Bronchial epithelial cell (primary cell): Measurements from ENCODE around the gene FRMD5. TPM values are rescaled to one million over a fixed set of nuclear protein-coding genes. Genes with fewer than 3 reads are reported as not detected.

ENCODE experiments used
- DNase-seq: peaks from one replicate; pipeline ENCODE4 v3.0.0-alpha.2; 2010; ENCODE audit warnings: low read depth
- FAIRE-seq: peaks from 2 replicates; lab custom pipeline; 2011; peaks lifted over from hg19 to GRCh38; lab: Jason Lieb, UNC
- H3K27me3 ChIP-seq: 2 replicates; pipeline ENCODE4 v1.5.1; 2011; ENCODE audit warnings: low read length; ENCODE audit not compliant: control insufficient read depth, insufficient read depth
- H3K36me3 ChIP-seq: 2 replicates; pipeline ENCODE4 v1.5.1; 2011; ENCODE audit warnings: low read length; ENCODE audit not compliant: control insufficient read depth, insufficient read depth
- H3K4me3 ChIP-seq: 2 replicates; pipeline ENCODE4 v1.5.1; 2011; ENCODE audit warnings: mild to moderate bottlenecking, low read depth, low read length, control low read depth
- CTCF ChIP-seq: IDR thresholded peaks from 2 replicates; pipeline ENCODE4 v1.5.1; 2011; ENCODE audit warnings: mild to moderate bottlenecking, moderate library complexity, low read length, control low read depth, inconsistent platforms; ENCODE audit not compliant: insufficient read depth, severe bottlenecking
- total RNA-seq: library from RNA; depleted of rRNA; stranded (reverse); fragments of >200 nt; gene quantifications from 2 replicates; pipeline ENCODE4 v1.2.1, GENCODE V29; 2014

The FRMD5 gene
- total RNA-seq, 1 donor from 2014 or later: 1.3 TPM

- no peak for DNase-seq
- H3K4me3 ChIP-seq: no peak overlapping the region
- no peak for FAIRE-seq
- TF ChIP-seq CTCF: no peak
- H3K27me3 ChIP-seq: no peaks in the 10 kb centered on the region
- H3K36me3 ChIP-seq: no peaks in the 10 kb centered on the region
Observed at GRCh38 chr15:44132057-44132456, 63.0 kb downstream of the FRMD5 start.

GRCh38 chr15:44130778-44131177, 64.3 kb downstream of the FRMD5 start:
- FAIRE-seq: no peak
- Histone ChIP-seq H3K27me3 (no peaks in the 10 kb centered on the region), H3K36me3 (no peaks in the 10 kb centered on the region), H3K4me3 (no peak overlapping the region)
- DNase-seq: no peak
- no peak for TF ChIP-seq CTCF

- FAIRE-seq (peak; percentile 52), DNase-seq (no peak)
- no peak for TF ChIP-seq CTCF
- no peaks in the 10 kb centered on the region for H3K36me3 ChIP-seq
- H3K27me3 ChIP-seq: no peaks in the 10 kb centered on the region
- H3K4me3 ChIP-seq: no peak overlapping the region
Observed at GRCh38 chr15:44129911-44130310, 65.2 kb downstream of the FRMD5 start.

- no peaks in the 10 kb centered on the region for H3K27me3 ChIP-seq
- DNase-seq (no peak), FAIRE-seq (no peak)
- no peak overlapping the region for H3K4me3 ChIP-seq
- no peak for TF ChIP-seq CTCF
- no peaks in the 10 kb centered on the region for H3K36me3 ChIP-seq
Observed at GRCh38 chr15:44128443-44128842, 66.6 kb downstream of the FRMD5 start.

- no peaks in the 10 kb centered on the region for H3K36me3 ChIP-seq
- FAIRE-seq (no peak), DNase-seq (no peak)
- H3K4me3 ChIP-seq: no peak overlapping the region
- no peaks in the 10 kb centered on the region for H3K27me3 ChIP-seq
- no peak for TF ChIP-seq CTCF
Observed at GRCh38 chr15:44125879-44126278, 69.2 kb downstream of the FRMD5 start.

- FAIRE-seq (no peak), DNase-seq (peak; percentile 91)
- Histone ChIP-seq H3K27me3 (no peaks in the 10 kb centered on the region), H3K4me3 (no peak overlapping the region), H3K36me3 (no peaks in the 10 kb centered on the region)
- no peak for TF ChIP-seq CTCF
Observed at GRCh38 chr15:44102675-44103254, 92.3 kb downstream of the FRMD5 start.
